T-helper 2 cell treated with Interferon-gamma antibody and Interleukin-4, amounts not matched to agents 5 μg/mL and 100 μg/mL, for 36 hours (primary cell): ENCODE measurements around the gene PDE4D.
A peak's percentile ranks its signal among the peaks of the same experiment; 100 is the strongest.
"Not testable (repeated sequence)": the region's sequence is repeated elsewhere in the genome, so short reads cannot be mapped to it uniquely, and the experiment has no call there.

Experiments
- DNase-seq: peaks from one replicate; pipeline ENCODE4 v3.0.0; 2021; ENCODE audit warnings: low spot score
- H3K27ac Mint-ChIP-seq: one replicate; pipeline ENCODE4 v1.8.0; 2021; ENCODE audit warnings: mild to moderate bottlenecking, mixed read lengths
- H3K27me3 Mint-ChIP-seq: one replicate; pipeline ENCODE4 v1.8.0; 2021; ENCODE audit warnings: low read depth, mixed read lengths
- H3K36me3 Mint-ChIP-seq: one replicate; pipeline ENCODE4 v1.8.0; 2021; ENCODE audit warnings: low read depth, mixed read lengths
- H3K4me1 Mint-ChIP-seq: one replicate; pipeline ENCODE4 v1.8.0; 2021; ENCODE audit warnings: low read depth, mixed read lengths
- H3K4me3 Mint-ChIP-seq: one replicate; pipeline ENCODE4 v1.8.0; 2022; ENCODE audit warnings: mild to moderate bottlenecking, moderate library complexity, mixed read lengths
- H3K9me3 Mint-ChIP-seq: one replicate; pipeline ENCODE4 v1.8.0; 2021; ENCODE audit warnings: mixed read lengths

The PDE4D gene

GRCh38 chr5:59317774-59318205 is 575.7 kb downstream of the PDE4D start:
- Mint-ChIP-seq H3K4me1 (no peaks in the 10 kb centered on the region), H3K27me3 (peaks cover 3% of the 10 kb centered on the region), H3K9me3 (no peaks in the 10 kb centered on the region), H3K27ac (no peak overlapping the region), H3K4me3 (no peak overlapping the region), H3K36me3 (no peaks in the 10 kb centered on the region)
- DNase-seq: no peak

GRCh38 chr5:59317023-59317773 is 576.3 kb downstream of the PDE4D start:
- no peaks in the 10 kb centered on the region for H3K4me1 Mint-ChIP-seq
- H3K4me3 Mint-ChIP-seq: no peak overlapping the region
- H3K27ac Mint-ChIP-seq: no peak overlapping the region

GRCh38 chr5:59312223-59312622 is 581.3 kb downstream of the PDE4D start:
- no peaks in the 10 kb centered on the region for H3K36me3 Mint-ChIP-seq
- H3K9me3 Mint-ChIP-seq: no peaks in the 10 kb centered on the region
- no peaks in the 10 kb centered on the region for H3K27me3 Mint-ChIP-seq
- DNase-seq: no peak
- H3K4me3 Mint-ChIP-seq: no peak overlapping the region
- no peak overlapping the region for H3K27ac Mint-ChIP-seq
- H3K4me1 Mint-ChIP-seq: no peaks in the 10 kb centered on the region

More at GRCh38 chr5:59317023-59317773, 576.3 kb downstream of the PDE4D start:
- H3K9me3 Mint-ChIP-seq: no peaks in the 10 kb centered on the region
- H3K27me3 Mint-ChIP-seq: no peaks in the 10 kb centered on the region
- no peaks in the 10 kb centered on the region for H3K36me3 Mint-ChIP-seq
- DNase-seq: no peak

- H3K4me3 Mint-ChIP-seq, H3K4me1 Mint-ChIP-seq, H3K27ac Mint-ChIP-seq, DNase-seq, H3K9me3 Mint-ChIP-seq, H3K27me3 Mint-ChIP-seq, H3K36me3 Mint-ChIP-seq: not testable (repeated sequence)
Observed at GRCh38 chr5:59308685-59309084, 584.8 kb downstream of the PDE4D start.

GRCh38 chr5:59303289-59303716 is 590.2 kb downstream of the PDE4D start:
- not testable (repeated sequence) for H3K36me3 Mint-ChIP-seq, H3K27me3 Mint-ChIP-seq, H3K4me3 Mint-ChIP-seq, DNase-seq, H3K9me3 Mint-ChIP-seq, H3K4me1 Mint-ChIP-seq, H3K27ac Mint-ChIP-seq

- not testable (repeated sequence) for H3K36me3 Mint-ChIP-seq, H3K4me1 Mint-ChIP-seq, H3K4me3 Mint-ChIP-seq, DNase-seq, H3K9me3 Mint-ChIP-seq, H3K27me3 Mint-ChIP-seq, H3K27ac Mint-ChIP-seq
Observed at GRCh38 chr5:59302509-59302908, 591.0 kb downstream of the PDE4D start.

- DNase-seq: no peak
- Mint-ChIP-seq H3K36me3 (no peaks in the 10 kb centered on the region), H3K9me3 (no peaks in the 10 kb centered on the region), H3K27ac (no peak overlapping the region), H3K4me3 (no peak overlapping the region), H3K27me3 (no peaks in the 10 kb centered on the region), H3K4me1 (peaks cover 7% of the 10 kb centered on the region)
Observed at GRCh38 chr5:59301727-59302126, 591.8 kb downstream of the PDE4D start.

GRCh38 chr5:59300930-59301329 is 592.6 kb downstream of the PDE4D start:
- Mint-ChIP-seq H3K27ac (no peak overlapping the region), H3K27me3 (no peaks in the 10 kb centered on the region), H3K4me1 (peaks cover 9% of the 10 kb centered on the region), H3K9me3 (no peaks in the 10 kb centered on the region), H3K4me3 (no peak overlapping the region), H3K36me3 (no peaks in the 10 kb centered on the region)
- DNase-seq: no peak

- Mint-ChIP-seq H3K9me3 (no peaks in the 10 kb centered on the region), H3K36me3 (no peaks in the 10 kb centered on the region), H3K27ac (no peak overlapping the region), H3K4me3 (no peak overlapping the region), H3K27me3 (no peaks in the 10 kb centered on the region), H3K4me1 (peaks cover 9% of the 10 kb centered on the region)
- no peak for DNase-seq
Observed at GRCh38 chr5:59299006-59299405, 594.5 kb downstream of the PDE4D start.

- no peaks in the 10 kb centered on the region for H3K27me3 Mint-ChIP-seq
- peak overlapping the region; percentile 52 for H3K27ac Mint-ChIP-seq
- no peaks in the 10 kb centered on the region for H3K9me3 Mint-ChIP-seq
- DNase-seq: no peak
- no peaks in the 10 kb centered on the region for H3K36me3 Mint-ChIP-seq
- H3K4me3 Mint-ChIP-seq: peak overlapping the region; percentile 55
- peaks cover 9% of the 10 kb centered on the region for H3K4me1 Mint-ChIP-seq
Observed at GRCh38 chr5:59296317-59297264, 596.9 kb downstream of the PDE4D start.

- Mint-ChIP-seq H3K27me3 (peaks cover 2% of the 10 kb centered on the region), H3K27ac (no peak overlapping the region), H3K9me3 (no peaks in the 10 kb centered on the region), H3K4me1 (peaks cover 9% of the 10 kb centered on the region), H3K36me3 (no peaks in the 10 kb centered on the region), H3K4me3 (no peak overlapping the region)
- DNase-seq: no peak
Observed at GRCh38 chr5:59293700-59294099, 599.8 kb downstream of the PDE4D start.

- Mint-ChIP-seq H3K27ac (no peak overlapping the region), H3K36me3 (no peaks in the 10 kb centered on the region), H3K27me3 (peaks cover 3% of the 10 kb centered on the region), H3K4me3 (no peak overlapping the region), H3K4me1 (peaks cover 3% of the 10 kb centered on the region), H3K9me3 (no peaks in the 10 kb centered on the region)
- no peak for DNase-seq
Observed at GRCh38 chr5:59291941-59292340, 601.6 kb downstream of the PDE4D start.

GRCh38 chr5:59287884-59288283 is 605.6 kb downstream of the PDE4D start:
- no peaks in the 10 kb centered on the region for H3K9me3 Mint-ChIP-seq
- H3K27me3 Mint-ChIP-seq: peaks cover 5% of the 10 kb centered on the region
- no peak overlapping the region for H3K4me3 Mint-ChIP-seq
- no peak for DNase-seq
- no peaks in the 10 kb centered on the region for H3K36me3 Mint-ChIP-seq
- H3K4me1 Mint-ChIP-seq: no peaks in the 10 kb centered on the region
- H3K27ac Mint-ChIP-seq: no peak overlapping the region

GRCh38 chr5:59287361-59287760 is 606.2 kb downstream of the PDE4D start:
- DNase-seq: no peak
- H3K4me1 Mint-ChIP-seq: no peaks in the 10 kb centered on the region
- H3K27ac Mint-ChIP-seq: no peak overlapping the region
- no peaks in the 10 kb centered on the region for H3K36me3 Mint-ChIP-seq
- no peak overlapping the region for H3K4me3 Mint-ChIP-seq
- H3K27me3 Mint-ChIP-seq: peaks cover 5% of the 10 kb centered on the region
- H3K9me3 Mint-ChIP-seq: no peaks in the 10 kb centered on the region
